OCI-LY3 (cell line): ENCODE results near the gene KLHL29.

Experiments
- EZH2phosphoT487 ChIP-seq: fragments of 200-600 bp; shearing (Covaris generic); IDR thresholded peaks from 2 replicates; pipeline ENCODE4 v1.6.1; 2018; ENCODE audit warnings: antibody characterized with exemption, mixed run types, low read depth
- TF ChIP-seq, protein P1 (sequence below): fragments of 200-600, 300-600 bp; sonication (generic); IDR thresholded peaks from 2 replicates; pipeline ENCODE4 v1.5.1; 2014; ENCODE audit warnings: antibody characterized with exemption, low read length, low read depth

DNA sequence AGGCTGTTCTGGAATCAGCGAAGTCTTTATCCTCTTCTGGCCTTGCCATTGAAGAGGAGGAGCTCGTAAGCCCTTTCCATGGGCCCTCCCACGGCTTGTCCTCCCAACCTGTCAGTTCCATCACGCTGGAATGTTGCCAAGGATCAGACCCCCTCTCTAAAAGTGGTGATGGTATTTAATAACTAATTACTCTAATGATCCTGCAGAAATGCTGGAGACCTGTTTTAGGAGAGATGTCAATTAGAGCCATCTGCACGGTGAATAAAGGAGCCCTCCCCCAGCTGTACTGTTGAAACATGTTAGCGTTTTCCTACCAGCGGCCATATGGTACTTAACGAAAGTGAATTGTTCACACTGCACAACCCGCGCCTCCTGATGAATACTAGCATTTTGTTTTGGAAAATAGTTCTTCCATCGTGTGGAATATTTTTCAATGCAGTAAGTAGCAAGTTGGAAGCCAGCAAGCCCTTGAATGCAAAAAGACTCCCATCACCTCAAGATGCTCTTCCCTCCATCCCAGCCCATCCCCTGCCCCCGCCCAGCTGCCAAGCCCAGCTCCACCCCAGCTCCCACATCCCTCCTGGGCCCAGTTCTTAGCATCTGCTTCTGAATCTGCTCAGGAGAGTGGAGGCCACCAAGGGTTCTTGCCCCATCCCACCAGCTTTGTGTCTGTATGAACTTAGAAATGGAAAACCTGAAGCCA is 145.4 kb downstream of the KLHL29 start:
- TF ChIP-seq, protein P1, sequence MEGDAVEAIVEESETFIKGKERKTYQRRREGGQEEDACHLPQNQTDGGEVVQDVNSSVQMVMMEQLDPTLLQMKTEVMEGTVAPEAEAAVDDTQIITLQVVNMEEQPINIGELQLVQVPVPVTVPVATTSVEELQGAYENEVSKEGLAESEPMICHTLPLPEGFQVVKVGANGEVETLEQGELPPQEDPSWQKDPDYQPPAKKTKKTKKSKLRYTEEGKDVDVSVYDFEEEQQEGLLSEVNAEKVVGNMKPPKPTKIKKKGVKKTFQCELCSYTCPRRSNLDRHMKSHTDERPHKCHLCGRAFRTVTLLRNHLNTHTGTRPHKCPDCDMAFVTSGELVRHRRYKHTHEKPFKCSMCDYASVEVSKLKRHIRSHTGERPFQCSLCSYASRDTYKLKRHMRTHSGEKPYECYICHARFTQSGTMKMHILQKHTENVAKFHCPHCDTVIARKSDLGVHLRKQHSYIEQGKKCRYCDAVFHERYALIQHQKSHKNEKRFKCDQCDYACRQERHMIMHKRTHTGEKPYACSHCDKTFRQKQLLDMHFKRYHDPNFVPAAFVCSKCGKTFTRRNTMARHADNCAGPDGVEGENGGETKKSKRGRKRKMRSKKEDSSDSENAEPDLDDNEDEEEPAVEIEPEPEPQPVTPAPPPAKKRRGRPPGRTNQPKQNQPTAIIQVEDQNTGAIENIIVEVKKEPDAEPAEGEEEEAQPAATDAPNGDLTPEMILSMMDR = no peak
- no peak for TF ChIP-seq EZH2phosphoT487
